ENCODE measurements around the gene TGFA.

GRCh38 chr2:70443726-70444125 lies 109.9 kb downstream of the TGFA start:
- no peak for TF ChIP-seq CTCF (IDR thresholded peaks at IDR 0.05)
- TF ChIP-seq SIN3A (IDR thresholded peaks at IDR 0.05; ENCODE audit: borderline replicate concordance, insufficient read depth, low read depth, low read length) = no peak
- TF ChIP-seq TCF7L2 (IDR thresholded peaks at IDR 0.05; ENCODE audit: low read depth, low read length) = no peak
- TF ChIP-seq POLR2AphosphoS5 (IDR thresholded peaks at IDR 0.05; ENCODE audit: low read depth, low read length) = no peak
- no peak for TF ChIP-seq REST (IDR thresholded peaks at IDR 0.05; ENCODE audit: insufficient read depth in 1 of 2, low read depth in 2 of 2, low read length in 1 of 2)
